Bronchial epithelial cell (primary cell): Measurements from ENCODE around the gene ZNF438. TPM values are rescaled to one million over a fixed set of nuclear protein-coding genes. Genes with fewer than 3 reads are reported as not detected.

Experiments used
- DNase-seq: peaks from one replicate; pipeline ENCODE4 v3.0.0-alpha.2; 2010; ENCODE audit warnings: low read depth
- FAIRE-seq: peaks from 2 replicates; lab custom pipeline; 2011; peaks lifted over from hg19 to GRCh38; lab: Jason Lieb, UNC
- H3K27me3 ChIP-seq: 2 replicates; pipeline ENCODE4 v1.5.1; 2011; ENCODE audit warnings: low read length; ENCODE audit not compliant: control insufficient read depth, insufficient read depth
- H3K36me3 ChIP-seq: 2 replicates; pipeline ENCODE4 v1.5.1; 2011; ENCODE audit warnings: low read length; ENCODE audit not compliant: control insufficient read depth, insufficient read depth
- H3K4me3 ChIP-seq: 2 replicates; pipeline ENCODE4 v1.5.1; 2011; ENCODE audit warnings: mild to moderate bottlenecking, low read depth, low read length, control low read depth
- total RNA-seq: library from RNA; depleted of rRNA; stranded (reverse); fragments of >200 nt; gene quantifications from 2 replicates; pipeline ENCODE4 v1.2.1, GENCODE V29; 2014
- TF ChIP-seq, protein P1 (sequence below): IDR thresholded peaks from 2 replicates; pipeline ENCODE4 v1.5.1; 2011; ENCODE audit warnings: mild to moderate bottlenecking, moderate library complexity, low read length, control low read depth, inconsistent platforms; ENCODE audit not compliant: insufficient read depth, severe bottlenecking

The ZNF438 gene
- total RNA-seq, 1 donor from 2014 or later, result 0.79 TPM

DNA sequence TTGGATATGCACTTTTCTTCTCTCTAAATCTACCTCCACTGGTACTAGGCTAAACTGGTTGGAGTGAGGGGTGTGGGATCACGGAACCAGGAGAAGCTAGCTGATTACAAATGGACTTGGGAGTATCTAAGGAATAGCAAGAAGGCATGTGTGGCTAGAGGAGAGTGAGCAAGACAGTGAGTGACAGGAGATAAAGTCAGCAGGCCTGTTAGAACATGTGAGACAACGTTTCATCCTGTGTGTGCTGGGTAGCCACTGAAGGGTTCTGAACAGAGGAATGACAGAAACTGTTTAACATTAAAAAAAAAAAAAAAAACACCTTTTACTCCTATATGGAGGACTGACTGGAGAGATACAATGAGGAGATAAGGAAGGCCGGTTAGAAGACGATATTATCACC is 51.7 kb downstream of the ZNF438 start:
- DNase-seq (peak; percentile 89), FAIRE-seq (peak; percentile 32)
- no peak overlapping the region for H3K4me3 ChIP-seq
- no peaks in the 10 kb centered on the region for H3K36me3 ChIP-seq
- no peaks in the 10 kb centered on the region for H3K27me3 ChIP-seq
- TF ChIP-seq, protein P1, sequence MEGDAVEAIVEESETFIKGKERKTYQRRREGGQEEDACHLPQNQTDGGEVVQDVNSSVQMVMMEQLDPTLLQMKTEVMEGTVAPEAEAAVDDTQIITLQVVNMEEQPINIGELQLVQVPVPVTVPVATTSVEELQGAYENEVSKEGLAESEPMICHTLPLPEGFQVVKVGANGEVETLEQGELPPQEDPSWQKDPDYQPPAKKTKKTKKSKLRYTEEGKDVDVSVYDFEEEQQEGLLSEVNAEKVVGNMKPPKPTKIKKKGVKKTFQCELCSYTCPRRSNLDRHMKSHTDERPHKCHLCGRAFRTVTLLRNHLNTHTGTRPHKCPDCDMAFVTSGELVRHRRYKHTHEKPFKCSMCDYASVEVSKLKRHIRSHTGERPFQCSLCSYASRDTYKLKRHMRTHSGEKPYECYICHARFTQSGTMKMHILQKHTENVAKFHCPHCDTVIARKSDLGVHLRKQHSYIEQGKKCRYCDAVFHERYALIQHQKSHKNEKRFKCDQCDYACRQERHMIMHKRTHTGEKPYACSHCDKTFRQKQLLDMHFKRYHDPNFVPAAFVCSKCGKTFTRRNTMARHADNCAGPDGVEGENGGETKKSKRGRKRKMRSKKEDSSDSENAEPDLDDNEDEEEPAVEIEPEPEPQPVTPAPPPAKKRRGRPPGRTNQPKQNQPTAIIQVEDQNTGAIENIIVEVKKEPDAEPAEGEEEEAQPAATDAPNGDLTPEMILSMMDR, result no peak

DNA sequence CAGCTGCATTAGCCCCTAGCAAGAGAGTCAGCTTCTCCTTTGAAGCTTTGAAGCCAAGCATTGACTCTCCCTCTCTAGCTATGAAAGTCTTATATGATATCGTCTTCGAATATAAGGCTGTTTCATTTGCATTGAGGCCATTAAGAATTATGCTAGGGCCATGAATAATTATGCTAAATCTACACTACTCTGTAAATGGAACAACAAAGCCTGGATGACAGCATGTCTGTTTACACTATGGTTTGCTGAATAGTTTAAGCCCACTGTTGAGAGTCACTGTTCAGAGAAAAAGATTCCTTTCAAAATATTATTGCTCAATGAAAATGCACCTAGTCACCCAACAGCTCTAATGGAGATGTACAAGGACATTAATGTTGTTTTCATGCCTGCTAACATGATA is 52.8 kb downstream of the ZNF438 start:
- Histone ChIP-seq H3K27me3 (no peaks in the 10 kb centered on the region), H3K4me3 (no peak overlapping the region), H3K36me3 (no peaks in the 10 kb centered on the region)
- TF ChIP-seq, protein P1, result no peak
- no peak for FAIRE-seq
- DNase-seq, result no peak

DNA sequence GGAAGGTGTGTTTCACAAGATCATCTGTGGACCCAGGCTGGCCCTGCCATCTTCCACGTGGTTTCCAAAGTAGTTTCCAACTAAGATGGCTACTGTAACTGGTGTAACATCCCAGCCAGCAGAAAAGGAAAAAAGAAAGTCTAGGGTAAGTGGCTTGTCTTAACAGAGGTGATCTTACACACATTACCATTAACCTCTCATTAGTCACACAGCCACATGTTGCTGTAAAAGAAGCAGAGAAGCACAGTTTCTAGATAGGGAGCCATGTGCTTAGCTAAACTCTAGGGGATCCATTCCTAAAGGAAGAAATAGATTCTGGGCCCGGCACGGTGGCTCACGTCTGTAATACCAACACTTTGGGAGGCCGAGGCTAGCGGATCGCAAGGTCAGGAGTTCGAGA is 54.3 kb downstream of the ZNF438 start:
- TF ChIP-seq, protein P1, result no peak
- H3K36me3 ChIP-seq, result no peaks in the 10 kb centered on the region
- no peaks in the 10 kb centered on the region for H3K27me3 ChIP-seq
- FAIRE-seq (no peak), DNase-seq (no peak)
- no peak overlapping the region for H3K4me3 ChIP-seq

DNA sequence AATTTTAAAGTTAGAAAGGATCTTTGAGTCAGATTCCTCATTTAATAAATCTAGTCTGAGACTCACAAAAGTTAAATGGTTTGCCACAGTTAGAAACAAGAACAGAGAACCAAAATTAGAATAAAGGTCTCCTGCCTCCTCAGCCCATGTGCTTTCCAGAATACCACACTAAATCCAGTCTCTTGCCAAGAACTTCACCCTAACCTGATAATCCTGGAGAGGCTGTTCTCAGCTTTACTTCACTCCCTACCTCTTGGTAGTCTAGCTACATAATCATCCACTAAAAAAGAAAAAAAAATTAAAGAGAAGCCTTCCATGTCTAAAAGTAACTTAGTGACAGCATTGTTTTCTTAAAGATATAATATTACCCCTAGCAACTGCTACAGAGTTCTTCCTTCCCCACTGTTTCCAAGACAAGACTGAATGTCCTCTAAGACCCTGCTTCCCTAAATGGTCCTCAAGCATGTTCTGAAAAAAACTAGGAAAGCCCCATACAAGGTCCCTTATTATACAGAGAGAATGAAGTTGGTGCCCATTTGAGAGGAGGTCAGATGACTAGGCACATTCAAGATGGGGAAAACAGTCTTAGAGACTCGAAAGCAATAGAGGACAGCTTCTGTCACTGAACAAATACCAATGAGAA is 56.8 kb downstream of the ZNF438 start:
- Histone ChIP-seq H3K4me3 (no peak overlapping the region), H3K27me3 (no peaks in the 10 kb centered on the region), H3K36me3 (no peaks in the 10 kb centered on the region)
- DNase-seq, result no peak
- FAIRE-seq, result no peak
- TF ChIP-seq, protein P1, result no peak

DNA sequence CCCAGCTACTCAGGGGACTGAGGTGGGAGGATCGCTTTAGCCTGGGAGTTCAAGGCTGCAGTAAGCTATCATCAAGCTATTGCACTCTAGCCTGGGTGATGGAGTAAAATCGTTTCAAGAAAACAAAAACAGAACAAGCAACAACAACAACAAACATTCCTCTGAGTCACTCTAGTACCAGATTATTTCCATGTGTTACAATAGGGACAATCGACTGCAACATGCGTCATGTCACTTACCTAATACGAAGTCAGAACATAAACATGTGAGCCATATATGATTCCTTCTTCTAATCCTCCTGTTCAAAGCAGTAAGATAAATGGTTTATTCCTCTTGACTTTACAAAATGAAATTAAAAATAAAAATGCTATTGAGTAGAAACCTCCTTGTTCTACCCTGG is 57.3 kb downstream of the ZNF438 start:
- TF ChIP-seq, protein P1, result no peak
- FAIRE-seq (no peak), DNase-seq (no peak)
- Histone ChIP-seq H3K27me3 (no peaks in the 10 kb centered on the region), H3K36me3 (no peaks in the 10 kb centered on the region), H3K4me3 (no peak overlapping the region)

DNA sequence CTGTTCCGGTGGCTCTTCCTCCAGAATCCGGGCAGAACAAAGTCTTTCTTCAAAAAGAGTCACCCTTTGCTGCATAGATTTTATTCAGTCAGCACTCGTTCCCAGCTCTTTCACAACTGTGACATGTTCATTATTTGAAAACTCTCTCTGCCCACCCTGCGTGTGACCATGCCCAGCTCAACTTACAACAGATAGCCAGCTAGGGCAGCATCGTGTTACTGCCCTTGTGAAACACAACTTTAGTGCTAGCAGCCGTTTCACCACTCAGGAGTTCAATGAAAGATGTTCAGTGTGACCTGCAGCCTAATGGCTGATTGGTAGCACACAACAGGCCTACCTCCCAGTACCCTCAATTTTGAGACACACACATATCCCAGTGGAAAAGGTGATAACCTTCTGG is 57.9 kb downstream of the ZNF438 start:
- DNase-seq (no peak), FAIRE-seq (peak; percentile 13)
- TF ChIP-seq, protein P1, result no peak
- H3K4me3 ChIP-seq, result no peak overlapping the region
- H3K27me3 ChIP-seq, result no peaks in the 10 kb centered on the region
- H3K36me3 ChIP-seq, result no peaks in the 10 kb centered on the region
